C4-2B (cell line): ENCODE results near the gene LIPM.

Source experiments
- ZFX ChIP-seq: fragments of 450-650 bp; IDR thresholded peaks from 2 replicates; pipeline ENCODE4 v1.6.1; 2017
- TF ChIP-seq, protein P1 (sequence below): fragments of 450-650 bp; conservative IDR thresholded peaks from 2 replicates; pipeline ENCODE4 v1.5.1; 2017; ENCODE audit warnings: mild to moderate bottlenecking

DNA sequence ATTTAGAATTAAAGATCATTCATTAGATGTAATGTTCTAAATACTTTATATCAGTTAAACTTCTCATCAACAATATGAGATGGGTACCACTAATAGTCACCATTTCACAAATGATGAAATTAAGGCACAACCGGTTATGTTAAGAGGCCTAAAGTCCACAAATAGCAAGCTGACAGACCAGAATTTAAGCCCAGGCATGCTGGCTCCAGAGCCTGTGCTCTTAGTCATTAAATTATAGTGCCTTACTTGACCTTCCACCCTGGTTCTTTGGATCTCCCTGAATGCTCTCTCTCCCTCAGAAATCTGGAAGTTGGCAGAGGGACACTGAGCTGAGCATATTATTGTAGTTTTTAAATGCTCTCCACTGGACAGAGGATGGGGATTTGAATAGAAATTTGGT lies 39.1 kb upstream of the LIPM start:
- TF ChIP-seq, protein P1, sequence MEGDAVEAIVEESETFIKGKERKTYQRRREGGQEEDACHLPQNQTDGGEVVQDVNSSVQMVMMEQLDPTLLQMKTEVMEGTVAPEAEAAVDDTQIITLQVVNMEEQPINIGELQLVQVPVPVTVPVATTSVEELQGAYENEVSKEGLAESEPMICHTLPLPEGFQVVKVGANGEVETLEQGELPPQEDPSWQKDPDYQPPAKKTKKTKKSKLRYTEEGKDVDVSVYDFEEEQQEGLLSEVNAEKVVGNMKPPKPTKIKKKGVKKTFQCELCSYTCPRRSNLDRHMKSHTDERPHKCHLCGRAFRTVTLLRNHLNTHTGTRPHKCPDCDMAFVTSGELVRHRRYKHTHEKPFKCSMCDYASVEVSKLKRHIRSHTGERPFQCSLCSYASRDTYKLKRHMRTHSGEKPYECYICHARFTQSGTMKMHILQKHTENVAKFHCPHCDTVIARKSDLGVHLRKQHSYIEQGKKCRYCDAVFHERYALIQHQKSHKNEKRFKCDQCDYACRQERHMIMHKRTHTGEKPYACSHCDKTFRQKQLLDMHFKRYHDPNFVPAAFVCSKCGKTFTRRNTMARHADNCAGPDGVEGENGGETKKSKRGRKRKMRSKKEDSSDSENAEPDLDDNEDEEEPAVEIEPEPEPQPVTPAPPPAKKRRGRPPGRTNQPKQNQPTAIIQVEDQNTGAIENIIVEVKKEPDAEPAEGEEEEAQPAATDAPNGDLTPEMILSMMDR: no peak
- no peak for TF ChIP-seq ZFX
